Stimulated activated CD4-positive, alpha-beta T cell treated with anti-CD3 and anti-CD28 coated beads, TNF-alpha, amount 100 ng/mL, for 4 hours (primary cell): Measurements from ENCODE around the gene DAPP1.

ENCODE experiments used
- DNase-seq, 3 experiments: peaks; one replicate each; pipeline ENCODE4 v3.0.0-alpha.2; 2020; ENCODE audit warnings: low read depth in 3 of 3

The DAPP1 gene

DNA sequence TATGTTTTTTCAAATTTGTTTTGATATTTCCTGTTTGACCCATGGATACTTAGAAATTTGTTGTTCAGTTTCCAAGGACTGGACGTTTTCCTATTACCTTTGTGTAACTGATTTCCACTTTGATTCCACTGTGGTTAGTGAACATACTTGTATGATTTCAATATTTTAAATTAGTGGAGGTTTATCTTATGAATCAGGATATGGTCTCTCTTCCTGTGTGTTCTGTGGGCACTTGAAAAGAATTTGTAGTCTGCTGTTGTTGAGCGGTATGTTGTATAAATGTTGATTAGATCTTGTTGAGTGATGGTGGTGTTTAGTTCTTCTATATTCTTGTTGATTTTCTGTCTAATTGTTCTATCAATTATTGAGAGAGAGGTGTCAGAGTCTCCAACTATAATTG lies 98.8 kb downstream of the DAPP1 start:
- DNase-seq = no peak

GRCh38 chr4:99917575-99917974 lies 100.9 kb downstream of the DAPP1 start:
- DNase-seq = no peak

DNA sequence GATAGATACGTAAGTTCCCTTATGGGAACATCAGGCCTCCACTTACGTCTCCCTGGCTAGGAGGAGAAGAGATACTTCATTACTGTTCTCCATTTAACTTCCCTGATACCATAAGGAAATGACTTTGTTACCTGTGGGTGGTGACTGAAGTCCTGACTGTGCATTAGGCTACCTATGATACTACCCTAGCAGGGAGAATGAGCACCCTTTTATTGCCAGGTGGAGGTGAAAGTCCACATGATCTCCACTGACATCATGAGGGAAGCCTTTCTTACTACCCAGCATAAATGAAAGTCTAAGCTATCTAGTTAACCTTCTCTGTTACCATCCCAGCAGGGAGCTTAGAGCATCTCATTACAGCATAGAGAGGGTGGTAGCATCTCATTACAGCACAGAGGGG lies 102.0 kb downstream of the DAPP1 start:
- no peak for DNase-seq
